GM19372 (cell line): Measurements from ENCODE around the gene UBL7.

ENCODE experiments used
- ATAC-seq: cut with Tn5 transposase; IDR thresholded peaks from one replicate; pipeline ENCODE4 v1.9.1; 2021; ENCODE audit warnings: mild to moderate bottlenecking, low read depth, moderate library complexity; ENCODE audit not compliant: unreplicated experiment

UBL7 gene

DNA sequence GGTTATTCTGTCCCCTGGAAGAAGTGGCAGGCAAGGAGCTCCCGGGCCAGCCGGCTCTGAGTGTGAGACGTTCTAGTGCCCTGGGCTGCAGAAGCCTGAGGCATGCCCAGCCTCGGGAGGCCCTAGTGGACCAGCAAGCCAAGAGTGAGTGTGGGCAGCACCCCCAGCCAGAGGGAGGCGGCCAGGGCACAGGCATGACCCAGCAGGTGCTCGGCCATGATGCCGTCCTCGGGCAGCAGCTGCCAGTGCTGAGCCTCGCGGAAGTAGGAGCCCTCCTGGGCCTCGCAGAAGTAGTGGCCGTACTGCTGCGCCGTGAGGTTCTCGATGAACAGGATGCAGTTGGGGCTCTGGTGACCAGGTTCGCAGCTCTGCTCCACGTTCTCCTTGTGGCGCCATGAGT lies 50.5 kb downstream of the UBL7 start:
- no peak for ATAC-seq

DNA sequence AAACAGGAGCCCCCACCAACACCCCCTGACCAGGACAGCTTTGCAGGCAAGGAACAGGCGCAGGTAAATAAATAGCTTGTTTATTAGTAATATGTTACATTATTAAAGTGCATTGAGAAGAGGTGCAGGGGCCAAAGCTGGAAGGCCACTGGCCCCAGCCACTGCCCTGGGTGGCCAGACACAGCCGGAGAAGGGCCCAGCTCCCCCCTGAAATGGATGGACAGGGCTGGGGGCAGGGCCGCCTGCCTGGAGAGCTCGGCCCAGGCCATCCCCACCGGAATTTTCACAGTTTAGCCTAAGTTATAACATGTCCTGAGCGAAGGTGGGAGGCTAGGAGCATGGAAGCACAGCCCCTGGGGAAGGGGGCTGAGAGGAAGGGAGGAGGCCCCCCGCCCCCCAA lies 51.7 kb downstream of the UBL7 start:
- no peak for ATAC-seq

DNA sequence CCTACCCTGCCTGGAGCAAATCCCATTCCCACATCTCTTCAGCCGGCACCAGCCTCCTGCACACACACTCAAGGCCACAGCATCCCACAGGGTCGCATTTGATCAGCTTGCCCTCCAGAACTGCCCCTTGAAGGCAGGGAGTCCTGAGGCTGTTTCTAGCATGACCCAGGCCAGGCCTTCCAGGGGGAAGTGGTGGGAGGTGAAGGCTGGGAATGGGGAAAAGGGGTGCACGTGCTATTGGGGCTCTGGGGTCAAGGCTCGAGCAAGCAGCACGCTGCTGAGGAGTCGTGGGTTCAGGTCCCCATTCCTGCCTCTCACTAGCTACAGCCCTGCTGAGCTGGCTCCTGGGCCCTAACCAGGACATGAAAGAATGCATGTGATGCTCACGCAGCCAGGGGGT lies 52.1 kb downstream of the UBL7 start:
- no peak for ATAC-seq

DNA sequence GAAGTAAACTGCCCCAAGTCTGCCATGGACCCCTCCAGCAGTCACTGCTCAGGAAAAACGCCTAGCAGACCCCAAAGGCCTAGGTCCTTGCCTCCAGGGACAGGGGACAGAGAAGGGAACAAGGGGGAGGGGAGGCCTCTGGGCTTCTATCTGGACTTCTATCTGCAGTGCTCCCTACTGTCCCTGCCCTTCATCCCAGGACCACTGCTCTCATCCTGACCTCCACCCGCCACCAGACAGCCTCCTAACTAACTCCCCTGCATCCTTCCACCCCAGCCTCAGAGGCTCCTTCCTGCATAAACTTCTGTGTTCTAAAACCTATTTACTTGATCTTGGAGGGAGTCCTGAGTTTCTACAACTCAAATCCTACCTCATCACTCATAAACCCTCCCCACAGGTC lies 52.6 kb downstream of the UBL7 start:
- no peak for ATAC-seq

DNA sequence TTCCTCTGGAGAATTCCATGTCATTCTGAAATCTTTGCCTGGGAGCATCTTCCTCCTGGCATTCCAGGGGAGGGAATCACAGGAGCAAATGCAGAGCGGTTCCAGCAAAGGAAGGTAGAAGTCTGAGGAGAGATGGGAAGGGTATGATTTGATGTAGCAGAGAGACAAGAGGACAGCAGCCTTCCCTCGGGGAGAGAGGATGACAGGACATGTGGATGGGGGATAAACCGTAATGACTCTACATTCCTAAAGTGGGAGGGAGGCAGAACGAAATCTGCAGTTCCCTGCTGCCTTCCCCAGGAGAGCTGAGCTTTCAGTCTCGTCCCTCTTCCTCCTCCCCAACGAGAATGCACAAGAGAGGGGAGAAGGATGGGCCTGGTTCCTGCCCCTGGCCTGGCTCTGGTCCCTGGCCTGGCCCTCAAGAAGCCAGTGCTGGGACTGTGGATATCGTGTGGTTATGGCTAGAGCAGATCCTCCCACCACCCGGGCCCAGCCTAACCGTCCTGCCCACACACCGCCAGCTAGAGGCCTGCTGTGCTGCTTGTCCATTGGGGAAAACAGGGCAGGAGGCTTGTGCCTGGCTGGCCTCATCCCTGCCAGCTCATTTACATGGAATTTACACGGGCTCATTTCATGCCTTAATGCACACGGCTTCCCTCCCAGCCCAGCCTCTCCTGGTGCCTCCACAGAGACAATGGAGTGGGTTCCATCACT lies 53.8 kb downstream of the UBL7 start:
- ATAC-seq: no peak

DNA sequence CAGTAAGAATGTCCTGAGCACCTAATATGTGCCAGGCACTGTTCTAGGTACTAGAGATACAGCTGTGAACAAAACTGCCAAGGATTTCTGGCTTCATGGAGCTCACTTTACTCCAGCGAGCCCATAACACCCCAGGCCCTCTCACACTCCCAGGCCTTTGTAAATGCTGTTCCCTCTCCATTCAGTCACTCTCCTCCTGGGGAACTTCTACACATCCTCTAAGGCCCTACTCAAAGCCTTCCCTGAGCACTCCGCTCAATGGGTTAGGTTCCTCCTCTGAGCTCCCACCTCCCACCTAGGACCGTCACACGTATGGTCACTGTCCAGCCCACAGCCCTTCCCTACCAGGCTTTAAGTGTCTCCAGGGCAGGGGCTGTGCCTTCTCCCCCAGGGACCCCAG lies 54.4 kb downstream of the UBL7 start:
- no peak for ATAC-seq

DNA sequence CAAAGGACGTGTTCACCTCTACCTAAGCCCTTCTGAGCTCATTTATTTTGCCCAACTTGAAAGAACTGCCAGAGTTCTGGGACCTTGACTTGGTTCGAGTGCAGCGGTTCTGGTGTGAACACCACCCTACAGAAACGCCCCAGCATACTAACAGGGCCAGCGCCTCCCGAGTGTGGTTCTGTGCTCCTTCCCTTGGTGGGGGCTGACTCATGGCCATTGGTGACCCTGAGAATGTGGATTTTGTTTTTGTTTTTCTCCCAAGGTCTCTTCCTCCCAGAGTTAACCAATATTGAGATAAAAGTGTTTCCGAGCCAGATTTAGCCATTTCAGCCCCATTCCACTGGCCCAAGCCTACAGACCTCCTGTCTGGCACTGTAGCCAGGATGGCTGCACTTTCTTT lies 55.1 kb downstream of the UBL7 start:
- no peak for ATAC-seq

DNA sequence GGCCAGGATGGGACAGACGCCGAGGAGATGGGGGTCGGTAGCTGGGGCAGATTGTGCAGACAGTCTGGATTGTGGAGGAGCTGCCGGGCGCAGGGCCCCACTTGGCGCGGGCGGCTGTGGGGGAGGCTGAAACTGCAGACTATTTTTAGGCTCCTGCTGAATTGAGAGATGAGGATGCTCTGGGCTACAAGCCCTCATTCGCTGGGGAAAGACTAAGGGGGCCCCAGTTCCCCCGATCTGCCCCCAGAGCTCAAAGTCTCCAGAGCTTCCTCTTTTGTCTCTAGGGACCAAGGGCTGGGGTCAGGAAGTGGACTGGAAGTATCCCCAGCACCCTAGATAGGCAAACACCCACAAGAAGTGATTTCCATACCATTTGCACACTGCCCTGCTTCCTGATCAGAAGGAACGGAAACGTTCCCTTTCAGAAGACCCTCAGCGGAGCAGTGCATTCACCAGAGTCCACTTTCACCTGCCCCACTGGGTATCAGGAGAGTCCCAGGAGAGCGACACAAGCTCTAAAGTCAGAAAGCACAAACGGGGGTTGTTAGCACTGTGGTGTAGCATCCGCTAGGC lies 56.9 kb downstream of the UBL7 start:
- ATAC-seq: no peak

DNA sequence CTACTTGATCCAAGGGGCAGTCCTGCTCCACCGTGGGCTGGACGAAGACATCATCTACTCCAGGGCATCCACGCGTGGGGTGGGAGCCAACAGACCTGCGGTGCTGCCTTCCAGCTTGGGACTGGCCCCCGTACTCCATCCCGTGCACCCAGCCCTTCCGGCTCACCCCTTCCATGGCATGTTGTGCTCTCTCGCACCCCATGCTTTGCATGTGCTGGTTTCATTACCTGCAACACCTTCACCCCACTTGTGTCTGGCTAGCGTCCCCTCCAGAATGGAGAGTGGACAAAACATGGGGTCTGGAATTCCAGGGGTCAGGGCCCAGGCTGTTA lies 57.4 kb downstream of the UBL7 start:
- no peak for ATAC-seq

DNA sequence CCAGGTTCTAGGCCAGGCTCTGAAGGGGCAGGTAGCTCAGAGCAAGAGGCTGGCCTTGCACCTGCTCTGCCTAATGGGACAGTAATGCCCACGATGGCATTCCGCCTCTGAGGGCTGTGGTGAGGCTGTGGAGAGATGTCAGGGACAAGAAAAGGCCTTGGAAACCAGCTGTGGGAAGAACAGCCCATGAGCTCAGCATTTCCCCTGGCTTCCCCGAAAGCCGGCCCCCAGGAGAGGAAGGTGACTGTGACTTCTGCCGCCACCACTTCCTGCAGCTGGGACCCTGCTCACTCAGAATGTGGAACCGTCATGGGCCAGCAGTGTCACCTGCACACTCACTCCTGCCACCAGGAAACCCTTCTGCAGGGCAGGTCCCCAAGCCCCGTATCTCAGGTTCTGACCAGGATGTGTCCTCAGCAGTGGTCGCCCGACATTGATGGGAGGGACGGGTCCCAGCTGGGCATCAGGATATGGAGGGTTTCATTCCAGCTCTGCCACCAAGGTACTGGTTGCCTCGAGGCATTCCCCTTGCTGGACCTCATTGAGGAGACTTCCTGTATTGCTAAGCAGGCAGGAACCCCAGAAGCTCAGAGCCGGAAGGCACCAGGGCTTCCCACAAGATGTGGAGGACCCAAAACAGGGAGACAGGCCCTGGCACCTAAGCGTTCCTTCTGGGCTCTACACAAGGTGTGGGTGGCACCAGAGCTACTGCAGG lies 57.9 kb downstream of the UBL7 start:
- ATAC-seq: no peak

DNA sequence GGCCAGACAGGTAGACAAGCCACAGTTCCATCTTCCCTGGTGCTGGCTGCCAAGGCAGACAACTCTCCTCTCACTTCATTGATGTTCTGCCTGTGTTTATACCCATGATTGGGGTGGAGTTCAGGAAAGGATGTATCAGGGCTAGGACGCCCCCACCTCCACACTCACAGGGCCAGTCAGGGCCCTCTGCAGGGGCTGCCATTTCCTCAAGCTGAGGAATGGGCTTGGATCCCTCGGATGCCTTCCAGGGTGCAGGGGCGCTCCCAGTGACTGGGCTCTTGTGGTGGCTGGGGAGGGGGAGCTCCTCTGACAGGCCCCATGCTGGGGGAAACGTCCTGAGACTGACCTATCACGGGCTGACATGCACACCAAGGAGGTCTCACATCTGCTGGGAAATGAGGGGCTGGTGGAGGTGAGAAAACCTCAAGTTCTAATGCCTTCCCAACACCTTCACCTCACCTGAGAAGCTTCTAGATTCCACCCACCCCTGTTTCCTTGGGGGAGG lies 58.6 kb downstream of the UBL7 start:
- no peak for ATAC-seq

DNA sequence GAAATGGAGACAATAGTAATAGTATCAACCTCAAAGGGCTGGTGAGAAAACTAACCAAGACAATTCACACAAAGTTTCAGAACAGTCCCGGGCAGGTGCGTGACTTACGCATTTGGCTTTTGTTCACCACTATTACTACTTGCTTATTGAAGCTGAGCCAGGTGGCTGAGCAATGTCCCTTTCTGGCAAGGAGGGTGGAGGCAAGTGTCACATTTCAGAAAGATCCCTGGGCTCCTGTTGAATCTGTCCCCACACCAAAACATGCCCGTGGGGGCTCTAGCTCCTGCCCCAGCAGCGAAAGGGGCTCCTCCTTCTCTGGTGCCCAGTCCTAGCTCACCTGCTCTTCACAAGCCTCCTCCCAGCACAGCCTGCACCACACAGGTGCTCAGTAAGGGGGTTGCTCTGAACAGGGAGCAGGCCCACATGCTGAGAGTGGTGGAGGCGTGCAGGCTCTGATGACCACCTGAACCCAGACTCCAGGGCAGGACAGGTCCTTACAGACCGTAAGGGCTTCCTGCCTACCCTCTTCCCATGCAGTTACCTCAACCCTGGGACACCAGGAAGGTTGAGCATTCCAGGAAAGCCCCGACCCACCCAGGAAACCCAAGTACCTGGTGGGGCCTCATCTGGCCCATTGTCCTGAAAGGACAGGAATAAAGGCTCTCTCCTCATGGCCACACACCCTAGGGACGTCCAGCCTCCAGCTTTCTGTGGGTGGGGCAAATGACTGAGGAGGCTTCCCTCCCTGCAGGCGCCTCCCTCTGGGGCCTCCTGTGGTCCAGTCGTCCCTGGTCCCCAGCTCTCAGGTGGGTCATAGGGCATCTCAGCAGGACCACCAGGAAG lies 59.8 kb downstream of the UBL7 start:
- no peak for ATAC-seq

DNA sequence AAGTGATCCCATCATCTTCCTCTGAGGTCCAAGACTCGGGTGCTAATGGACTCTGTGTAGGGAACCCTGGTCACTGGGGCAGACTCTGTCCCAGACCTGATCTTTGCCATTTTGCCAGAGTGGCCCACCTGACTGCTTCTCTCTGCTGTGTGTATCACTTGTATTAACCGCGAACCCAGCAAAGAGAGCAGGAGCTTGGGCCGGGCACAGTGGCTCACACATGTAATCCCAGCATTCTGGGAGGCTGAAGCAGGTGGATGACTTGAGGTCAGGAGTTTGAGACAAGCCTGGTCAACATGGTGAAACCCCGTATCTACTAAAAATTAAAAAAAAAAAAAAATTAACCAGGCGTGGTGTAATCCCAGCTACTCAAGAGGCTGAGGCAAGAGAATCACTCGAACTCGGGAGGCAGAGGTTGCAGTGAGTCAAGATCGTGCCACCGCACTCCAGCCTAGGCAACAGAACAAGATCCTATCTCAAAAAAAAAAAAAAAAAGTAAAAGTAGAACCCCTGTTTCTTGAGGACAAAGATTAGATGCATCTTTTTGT lies 60.6 kb downstream of the UBL7 start:
- ATAC-seq: no peak

DNA sequence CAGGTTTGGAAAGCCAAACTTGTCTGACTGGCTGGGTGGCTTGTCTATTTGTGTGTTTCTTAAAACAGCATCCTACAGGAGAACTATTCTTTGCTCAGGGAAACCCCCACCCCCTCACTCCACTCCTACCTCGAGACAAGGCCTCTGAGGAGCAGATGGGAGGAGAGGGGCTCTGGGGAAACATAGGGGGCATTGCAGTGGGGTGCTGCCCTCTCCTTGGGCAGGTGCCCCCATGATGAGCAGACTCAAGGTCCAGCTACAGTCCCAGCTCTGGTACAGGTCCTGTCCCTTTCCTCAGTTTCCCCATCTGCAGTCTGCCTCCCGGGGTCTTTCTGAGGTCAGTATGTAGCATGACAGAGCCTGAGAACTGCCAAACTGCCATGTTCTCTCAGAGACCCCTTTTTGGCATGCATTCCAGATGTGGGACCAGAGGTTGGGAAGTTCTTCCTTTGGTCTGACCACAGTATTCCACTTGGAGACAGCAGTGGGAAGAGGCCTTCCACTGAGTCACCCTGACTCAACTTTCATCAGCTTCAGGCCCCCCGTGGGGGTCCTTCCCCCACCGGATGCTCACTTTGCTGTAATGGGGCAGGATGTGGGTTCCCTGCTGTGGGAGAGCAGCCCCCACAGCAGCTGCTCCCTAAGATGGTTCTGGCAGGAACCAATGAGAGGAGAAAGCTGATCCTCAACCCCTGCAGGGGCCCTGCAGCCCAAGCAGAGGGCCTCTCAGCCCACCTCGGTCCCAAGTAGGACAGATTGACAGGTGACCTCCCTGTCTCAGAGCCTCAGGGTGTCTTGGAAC lies 61.2 kb downstream of the UBL7 start:
- no peak for ATAC-seq

DNA sequence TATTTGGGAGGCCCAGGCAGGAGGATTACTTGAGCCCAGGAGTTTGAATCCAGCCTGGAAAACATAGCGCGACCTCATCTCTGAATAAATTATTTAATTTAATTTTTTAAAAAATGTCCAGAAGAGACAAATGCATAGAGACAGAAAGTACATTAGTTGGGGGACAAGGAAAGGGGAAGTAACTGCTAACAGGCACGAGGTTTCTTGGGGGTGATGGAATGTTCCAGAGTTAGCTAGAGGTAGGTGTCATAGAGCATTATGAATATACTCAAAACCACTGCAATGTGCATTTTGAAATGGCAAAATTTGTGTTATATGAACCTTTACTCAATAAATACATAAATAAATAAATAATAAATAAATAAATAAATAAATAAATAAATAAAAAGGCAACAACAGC lies 61.9 kb downstream of the UBL7 start:
- ATAC-seq: no peak

DNA sequence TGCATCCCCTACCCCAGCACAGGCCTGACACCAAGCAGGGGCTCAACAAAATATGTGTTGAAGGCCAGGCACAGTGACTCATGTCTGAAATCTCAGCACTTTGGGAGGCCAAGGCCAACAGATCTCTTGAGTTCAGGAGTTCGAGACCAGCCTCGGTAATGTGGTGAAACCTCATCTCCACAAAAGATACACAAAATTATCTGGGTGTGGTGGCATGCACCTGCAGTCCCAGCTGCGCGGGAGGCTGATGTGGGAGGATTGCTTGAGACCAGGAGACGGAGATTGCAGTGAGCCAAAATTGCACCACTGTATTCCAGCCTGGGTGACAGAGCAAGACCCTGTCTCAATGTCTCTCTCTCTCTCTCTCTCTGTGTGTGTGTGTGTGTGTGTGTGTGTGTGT lies 62.8 kb downstream of the UBL7 start:
- no peak for ATAC-seq

DNA sequence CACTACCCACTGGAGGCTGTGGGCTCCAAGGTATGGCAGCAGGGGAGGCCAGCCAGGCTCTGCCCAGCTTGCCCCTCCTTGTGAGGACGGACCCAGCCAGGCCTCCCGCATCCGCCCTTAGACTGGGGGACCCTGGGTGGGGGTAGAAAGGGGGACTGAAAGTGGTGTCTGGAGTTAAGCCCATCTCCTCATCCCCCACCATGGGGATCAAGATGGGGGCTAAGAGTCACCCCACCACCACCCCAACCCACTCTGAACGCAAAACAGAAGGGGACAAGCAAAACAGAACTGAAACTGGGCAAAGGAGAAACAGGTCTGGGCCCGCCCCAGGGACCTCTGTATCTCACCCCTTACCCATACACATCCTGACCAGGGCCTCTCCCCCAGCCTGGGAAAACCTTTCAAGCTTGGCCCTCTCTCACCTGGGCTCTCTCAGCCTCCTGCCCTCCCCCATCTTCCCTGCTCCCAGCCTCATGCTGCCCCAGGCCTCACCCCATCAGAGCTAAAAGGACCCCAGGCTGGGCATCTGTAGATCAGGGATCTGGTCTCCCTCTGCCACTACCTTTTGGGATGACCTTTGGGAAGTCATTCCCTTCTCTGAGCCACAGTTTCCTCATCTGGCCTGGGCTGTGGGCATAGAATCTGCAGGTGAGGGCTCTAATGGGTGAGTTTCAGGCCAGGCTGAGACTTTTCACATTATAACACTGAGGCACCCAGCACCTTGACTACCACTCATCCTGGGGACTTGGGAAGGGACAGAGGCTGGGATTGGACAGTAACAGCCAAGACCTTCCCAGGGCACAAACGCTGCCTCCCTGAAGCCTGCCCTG lies 63.5 kb downstream of the UBL7 start:
- no peak for ATAC-seq

DNA sequence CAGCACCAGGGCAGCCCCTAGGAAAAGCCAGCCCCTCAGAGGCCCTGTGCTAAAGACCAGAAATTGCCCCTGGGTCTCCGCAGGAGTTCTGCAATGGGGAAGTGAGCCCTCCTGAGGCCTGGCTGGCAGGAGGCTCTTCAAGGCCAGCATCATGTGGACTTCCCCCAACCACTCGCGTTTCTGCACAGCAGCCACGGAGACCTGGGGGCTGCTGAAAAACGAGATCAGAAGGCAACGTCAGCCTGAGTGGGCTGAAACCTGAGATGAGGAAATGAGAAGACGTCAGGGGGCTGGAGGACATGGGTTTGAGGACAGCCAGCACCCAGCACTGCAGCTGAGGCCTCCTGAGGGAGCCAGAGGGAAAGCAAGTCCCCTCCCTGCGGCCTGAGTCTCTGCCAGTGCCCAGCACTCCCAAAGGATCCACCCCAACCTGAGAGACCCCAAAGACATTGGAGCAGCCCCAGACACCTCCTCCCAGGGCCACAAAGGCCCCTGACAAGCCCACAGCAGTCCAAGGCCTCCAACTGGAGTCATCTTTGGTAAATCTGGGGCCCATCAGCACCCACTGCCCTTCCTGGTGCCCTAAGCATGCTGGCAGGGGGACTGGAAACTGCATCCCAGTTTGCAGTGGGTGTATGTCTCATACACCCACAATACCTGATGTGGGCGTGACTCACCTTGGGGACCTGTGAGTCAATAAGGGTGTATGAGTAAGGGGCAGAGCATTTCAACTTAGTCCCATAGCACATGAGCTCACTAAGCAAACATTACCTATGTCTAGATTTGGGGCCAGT lies 64.3 kb downstream of the UBL7 start:
- no peak for ATAC-seq

DNA sequence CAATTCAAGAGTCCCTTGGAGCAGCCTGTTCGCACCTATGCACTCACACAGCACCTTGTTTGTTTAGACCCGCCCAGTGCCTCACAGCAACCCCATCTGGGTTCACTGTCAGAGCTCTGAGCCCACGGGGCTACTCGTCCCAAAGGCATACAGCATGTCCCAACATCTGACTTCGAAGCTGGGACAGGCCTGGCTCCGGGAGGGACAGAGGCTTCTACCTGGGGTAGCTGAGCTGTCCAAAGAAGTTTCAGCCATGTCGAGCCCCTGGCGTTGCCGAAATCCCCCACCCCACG lies 64.9 kb downstream of the UBL7 start:
- ATAC-seq: no peak
